ENCODE results near the gene TAB2.

TAB2 gene

DNA sequence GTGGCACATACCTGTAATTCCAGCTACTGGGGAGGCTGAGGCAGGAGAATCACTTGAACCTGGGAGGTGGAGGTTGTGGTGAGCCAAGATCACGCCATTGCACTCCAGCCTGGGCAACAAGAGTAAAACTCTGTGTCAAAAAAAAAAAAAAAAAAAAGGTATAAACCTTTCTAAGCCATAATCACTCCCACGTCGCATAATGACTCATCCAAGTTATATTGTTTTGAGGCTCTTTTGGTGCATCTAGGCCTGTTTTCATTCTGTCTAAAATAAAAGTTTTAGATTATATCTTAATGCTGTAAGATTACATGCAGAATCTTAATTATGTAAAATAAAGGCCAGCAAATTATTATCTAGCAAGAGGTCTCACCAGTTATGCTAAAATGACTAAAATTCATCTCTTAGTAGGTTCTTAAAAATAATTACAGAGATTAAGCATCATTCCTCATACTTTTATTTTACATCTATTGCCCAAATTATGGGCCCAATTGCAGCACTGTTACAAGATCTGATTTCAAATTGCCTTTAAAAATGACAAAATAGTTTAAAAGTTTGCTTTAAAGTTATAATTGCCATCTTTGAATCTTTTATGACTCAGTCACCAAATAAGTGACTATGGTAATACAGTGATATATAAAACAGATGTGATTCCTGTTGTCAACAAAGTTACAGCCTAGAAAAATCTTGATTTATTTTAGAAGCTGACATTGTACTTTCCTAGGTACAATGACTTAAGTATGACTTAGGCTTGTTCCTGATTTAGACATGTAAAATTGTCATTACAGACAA lies 72.2 kb downstream of the TAB2 start:
- ATAC-seq, result peak; percentile 44; the same call in 2 of the 3 replicates
- TF ChIP-seq BACH2 (CRISPR knock-in tag; IDR thresholded peaks at IDR 0.05; ENCODE audit: borderline replicate concordance) (no peak), ISL1 (CRISPR knock-in tag; IDR thresholded peaks at IDR 0.05) (0 out of 2 replicates have a peak, but pooled peaks have one; percentile 16)

- ATAC-seq, result no peak
- TF ChIP-seq ARNTL (CRISPR knock-in tag; IDR thresholded peaks at IDR 0.05; ENCODE audit: borderline replicate concordance, low read depth) (no peak), ZNF70 (CRISPR knock-in tag; IDR thresholded peaks at IDR 0.05) (no peak), CSDC2 (CRISPR knock-in tag; IDR thresholded peaks at IDR 0.05) (no peak), ZNF8 (CRISPR knock-in tag; IDR thresholded peaks at IDR 0.05) (no peak)
- TF ChIP-seq, protein P1, sequence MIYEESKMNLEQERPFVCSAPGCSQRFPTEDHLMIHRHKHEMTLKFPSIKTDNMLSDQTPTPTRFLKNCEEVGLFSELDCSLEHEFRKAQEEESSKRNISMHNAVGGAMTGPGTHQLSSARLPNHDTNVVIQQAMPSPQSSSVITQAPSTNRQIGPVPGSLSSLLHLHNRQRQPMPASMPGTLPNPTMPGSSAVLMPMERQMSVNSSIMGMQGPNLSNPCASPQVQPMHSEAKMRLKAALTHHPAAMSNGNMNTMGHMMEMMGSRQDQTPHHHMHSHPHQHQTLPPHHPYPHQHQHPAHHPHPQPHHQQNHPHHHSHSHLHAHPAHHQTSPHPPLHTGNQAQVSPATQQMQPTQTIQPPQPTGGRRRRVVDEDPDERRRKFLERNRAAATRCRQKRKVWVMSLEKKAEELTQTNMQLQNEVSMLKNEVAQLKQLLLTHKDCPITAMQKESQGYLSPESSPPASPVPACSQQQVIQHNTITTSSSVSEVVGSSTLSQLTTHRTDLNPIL (CRISPR knock-in tag; IDR thresholded peaks at IDR 0.05; ENCODE audit: low read depth), result no peak
Observed at GRCh38 chr6:149392093-149392492, 74.6 kb downstream of the TAB2 start.

DNA sequence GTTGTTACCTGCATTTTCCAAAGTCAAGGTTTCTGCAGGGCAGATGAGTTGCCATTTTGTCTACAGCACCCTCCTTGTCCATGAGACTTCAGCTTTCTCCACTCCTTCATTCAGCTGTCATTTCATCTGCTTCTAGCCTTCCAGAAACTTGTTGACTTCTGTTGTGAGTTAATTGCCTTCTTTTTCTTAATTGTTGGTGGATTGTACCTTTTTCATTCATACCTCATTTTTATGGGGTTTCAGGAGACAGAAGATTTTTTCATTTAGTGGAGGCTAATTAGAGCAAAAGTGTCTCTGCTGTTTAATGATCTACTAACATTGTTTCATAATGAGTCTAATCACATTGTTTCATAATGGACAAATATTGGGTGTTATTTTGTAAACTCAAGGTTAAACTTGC lies 75.0 kb downstream of the TAB2 start:
- ATAC-seq, result no peak
- TF ChIP-seq PATZ1 (CRISPR knock-in tag; IDR thresholded peaks at IDR 0.05; ENCODE audit: borderline replicate concordance) (no peak), CSDC2 (CRISPR knock-in tag; IDR thresholded peaks at IDR 0.05) (no peak), ARNTL (CRISPR knock-in tag; IDR thresholded peaks at IDR 0.05; ENCODE audit: borderline replicate concordance, low read depth) (no peak), PPARA (CRISPR knock-in tag; IDR thresholded peaks at IDR 0.05; ENCODE audit: borderline replicate concordance) (no peak), ZC3H10 (CRISPR knock-in tag; IDR thresholded peaks at IDR 0.05) (no peak), SNAI2 (CRISPR knock-in tag; IDR thresholded peaks at IDR 0.05) (no peak), OSR1 (CRISPR knock-in tag; IDR thresholded peaks at IDR 0.05) (no peak), TOX (CRISPR knock-in tag; IDR thresholded peaks at IDR 0.05; ENCODE audit: borderline replicate concordance) (no peak), GLIS3 (CRISPR knock-in tag; IDR thresholded peaks at IDR 0.05) (no peak), BACH2 (CRISPR knock-in tag; IDR thresholded peaks at IDR 0.05; ENCODE audit: borderline replicate concordance) (no peak)
- TF ChIP-seq, protein P2, sequence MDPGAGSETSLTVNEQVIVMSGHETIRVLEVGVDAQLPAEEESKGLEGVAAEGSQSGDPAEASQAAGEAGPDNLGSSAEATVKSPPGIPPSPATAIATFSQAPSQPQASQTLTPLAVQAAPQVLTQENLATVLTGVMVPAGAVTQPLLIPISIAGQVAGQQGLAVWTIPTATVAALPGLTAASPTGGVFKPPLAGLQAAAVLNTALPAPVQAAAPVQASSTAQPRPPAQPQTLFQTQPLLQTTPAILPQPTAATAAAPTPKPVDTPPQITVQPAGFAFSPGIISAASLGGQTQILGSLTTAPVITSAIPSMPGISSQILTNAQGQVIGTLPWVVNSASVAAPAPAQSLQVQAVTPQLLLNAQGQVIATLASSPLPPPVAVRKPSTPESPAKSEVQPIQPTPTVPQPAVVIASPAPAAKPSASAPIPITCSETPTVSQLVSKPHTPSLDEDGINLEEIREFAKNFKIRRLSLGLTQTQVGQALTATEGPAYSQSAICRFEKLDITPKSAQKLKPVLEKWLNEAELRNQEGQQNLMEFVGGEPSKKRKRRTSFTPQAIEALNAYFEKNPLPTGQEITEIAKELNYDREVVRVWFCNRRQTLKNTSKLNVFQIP (CRISPR knock-in tag; IDR thresholded peaks at IDR 0.05; ENCODE audit: borderline replicate concordance, low read depth), result no peak

DNA sequence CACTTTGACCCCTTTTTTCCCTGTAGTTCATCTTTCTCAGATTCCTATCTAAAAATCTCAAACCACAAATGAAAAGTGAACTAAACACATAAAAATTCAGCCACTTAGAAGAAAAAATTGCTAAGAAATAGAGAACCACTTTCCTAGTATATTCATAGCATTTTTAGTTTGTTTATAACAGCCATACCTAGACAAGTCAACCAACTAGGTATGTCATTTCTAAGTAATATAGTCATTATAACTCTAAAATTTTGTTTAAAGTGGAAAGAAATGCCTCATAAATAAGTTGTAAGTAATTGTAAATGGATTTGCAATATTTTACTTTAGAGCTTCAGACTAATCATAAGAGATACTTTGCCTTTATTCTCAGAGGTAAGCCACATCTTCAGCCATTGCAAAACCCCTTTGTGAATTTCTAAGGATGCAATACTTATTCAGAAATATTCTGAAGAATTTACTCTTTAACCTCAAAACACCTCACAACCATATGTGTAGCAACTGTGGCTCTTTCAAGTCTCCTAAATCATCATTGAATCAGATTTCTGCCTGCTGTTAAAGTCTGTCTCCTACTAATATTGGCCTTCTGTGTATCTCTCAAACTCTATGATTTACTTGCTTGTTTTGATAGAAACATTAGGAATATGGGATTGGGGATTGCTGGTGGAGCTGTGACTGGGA lies 75.6 kb downstream of the TAB2 start:
- TF ChIP-seq ESRRG (CRISPR knock-in tag; IDR thresholded peaks at IDR 0.05) (no peak), CSDC2 (CRISPR knock-in tag; IDR thresholded peaks at IDR 0.05) (no peak), ZNF565 (CRISPR knock-in tag; conservative IDR thresholded peaks at IDR 0.05; ENCODE audit: low read depth) (no peak), GLIS3 (CRISPR knock-in tag; IDR thresholded peaks at IDR 0.05) (no peak), ZFP3 (CRISPR knock-in tag; IDR thresholded peaks at IDR 0.05) (no peak), SNAI2 (CRISPR knock-in tag; IDR thresholded peaks at IDR 0.05) (no peak), OSR1 (CRISPR knock-in tag; IDR thresholded peaks at IDR 0.05) (no peak), TOX (CRISPR knock-in tag; IDR thresholded peaks at IDR 0.05; ENCODE audit: borderline replicate concordance) (no peak), ZNF8 (CRISPR knock-in tag; IDR thresholded peaks at IDR 0.05) (no peak), PPARA (CRISPR knock-in tag; IDR thresholded peaks at IDR 0.05; ENCODE audit: borderline replicate concordance) (no peak), ZC3H10 (CRISPR knock-in tag; IDR thresholded peaks at IDR 0.05) (no peak), BACH2 (CRISPR knock-in tag; IDR thresholded peaks at IDR 0.05; ENCODE audit: borderline replicate concordance) (no peak)
- TF ChIP-seq, protein P3, sequence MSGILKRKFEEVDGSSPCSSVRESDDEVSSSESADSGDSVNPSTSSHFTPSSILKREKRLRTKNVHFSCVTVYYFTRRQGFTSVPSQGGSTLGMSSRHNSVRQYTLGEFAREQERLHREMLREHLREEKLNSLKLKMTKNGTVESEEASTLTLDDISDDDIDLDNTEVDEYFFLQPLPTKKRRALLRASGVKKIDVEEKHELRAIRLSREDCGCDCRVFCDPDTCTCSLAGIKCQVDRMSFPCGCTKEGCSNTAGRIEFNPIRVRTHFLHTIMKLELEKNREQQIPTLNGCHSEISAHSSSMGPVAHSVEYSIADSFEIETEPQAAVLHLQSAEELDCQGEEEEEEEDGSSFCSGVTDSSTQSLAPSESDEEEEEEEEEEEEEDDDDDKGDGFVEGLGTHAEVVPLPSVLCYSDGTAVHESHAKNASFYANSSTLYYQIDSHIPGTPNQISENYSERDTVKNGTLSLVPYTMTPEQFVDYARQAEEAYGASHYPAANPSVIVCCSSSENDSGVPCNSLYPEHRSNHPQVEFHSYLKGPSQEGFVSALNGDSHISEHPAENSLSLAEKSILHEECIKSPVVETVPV (CRISPR knock-in tag; IDR thresholded peaks at IDR 0.05), result no peak
- TF ChIP-seq, protein P1 (CRISPR knock-in tag; IDR thresholded peaks at IDR 0.05; ENCODE audit: low read depth), result no peak
- TF ChIP-seq, protein P4, sequence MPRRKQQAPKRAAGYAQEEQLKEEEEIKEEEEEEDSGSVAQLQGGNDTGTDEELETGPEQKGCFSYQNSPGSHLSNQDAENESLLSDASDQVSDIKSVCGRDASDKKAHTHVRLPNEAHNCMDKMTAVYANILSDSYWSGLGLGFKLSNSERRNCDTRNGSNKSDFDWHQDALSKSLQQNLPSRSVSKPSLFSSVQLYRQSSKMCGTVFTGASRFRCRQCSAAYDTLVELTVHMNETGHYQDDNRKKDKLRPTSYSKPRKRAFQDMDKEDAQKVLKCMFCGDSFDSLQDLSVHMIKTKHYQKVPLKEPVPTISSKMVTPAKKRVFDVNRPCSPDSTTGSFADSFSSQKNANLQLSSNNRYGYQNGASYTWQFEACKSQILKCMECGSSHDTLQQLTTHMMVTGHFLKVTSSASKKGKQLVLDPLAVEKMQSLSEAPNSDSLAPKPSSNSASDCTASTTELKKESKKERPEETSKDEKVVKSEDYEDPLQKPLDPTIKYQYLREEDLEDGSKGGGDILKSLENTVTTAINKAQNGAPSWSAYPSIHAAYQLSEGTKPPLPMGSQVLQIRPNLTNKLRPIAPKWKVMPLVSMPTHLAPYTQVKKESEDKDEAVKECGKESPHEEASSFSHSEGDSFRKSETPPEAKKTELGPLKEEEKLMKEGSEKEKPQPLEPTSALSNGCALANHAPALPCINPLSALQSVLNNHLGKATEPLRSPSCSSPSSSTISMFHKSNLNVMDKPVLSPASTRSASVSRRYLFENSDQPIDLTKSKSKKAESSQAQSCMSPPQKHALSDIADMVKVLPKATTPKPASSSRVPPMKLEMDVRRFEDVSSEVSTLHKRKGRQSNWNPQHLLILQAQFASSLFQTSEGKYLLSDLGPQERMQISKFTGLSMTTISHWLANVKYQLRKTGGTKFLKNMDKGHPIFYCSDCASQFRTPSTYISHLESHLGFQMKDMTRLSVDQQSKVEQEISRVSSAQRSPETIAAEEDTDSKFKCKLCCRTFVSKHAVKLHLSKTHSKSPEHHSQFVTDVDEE (CRISPR knock-in tag; IDR thresholded peaks at IDR 0.05), result no peak
- ATAC-seq, result no peak

Measured in SK-N-SH treated with all-trans-retinoic acid at 6 μM for 48 hours (cell line).